ENCODE data around the gene FHIT. TPM values are rescaled to one million over a fixed set of nuclear protein-coding genes. Genes with fewer than 3 reads are reported as not detected.
A peak's percentile ranks its signal among the peaks of the same experiment; 100 is the strongest.

The FHIT gene
- total RNA-seq, 1 donor = 2.2 TPM

GRCh38 chr3:60444898-60445437, 806.3 kb downstream of the FHIT start:
- no peak overlapping the region for H3K4me3 ChIP-seq (ENCODE audit: low read depth, low read length)
- TF ChIP-seq CTCF (IDR thresholded peaks at IDR 0.05; ENCODE audit: insufficient read depth, low read depth, low read length) = no peak
- no peak for DNase-seq (ENCODE audit: low read depth)

GRCh38 chr3:60440869-60441268, 810.4 kb downstream of the FHIT start:
- no peak for DNase-seq (ENCODE audit: low read depth)

GRCh38 chr3:60435941-60436650, 815.2 kb downstream of the FHIT start:
- H3K4me3 ChIP-seq (ENCODE audit: low read depth, low read length) = no peak overlapping the region
- no peak for TF ChIP-seq CTCF (IDR thresholded peaks at IDR 0.05; ENCODE audit: insufficient read depth, low read depth, low read length)
- DNase-seq (ENCODE audit: low read depth) = no peak

More at GRCh38 chr3:60440869-60441268, 810.4 kb downstream of the FHIT start:
- no peak for TF ChIP-seq CTCF (IDR thresholded peaks at IDR 0.05; ENCODE audit: insufficient read depth, low read depth, low read length)
- no peak overlapping the region for H3K4me3 ChIP-seq (ENCODE audit: low read depth, low read length)

GRCh38 chr3:60434950-60435349, 816.3 kb downstream of the FHIT start:
- no peak overlapping the region for H3K4me3 ChIP-seq (ENCODE audit: low read depth, low read length)
- no peak for TF ChIP-seq CTCF (IDR thresholded peaks at IDR 0.05; ENCODE audit: insufficient read depth, low read depth, low read length)
- peak; percentile 8 for DNase-seq (ENCODE audit: low read depth)

- no peak for TF ChIP-seq CTCF (IDR thresholded peaks at IDR 0.05; ENCODE audit: insufficient read depth, low read depth, low read length)
- DNase-seq (ENCODE audit: low read depth) = no peak
Measured at GRCh38 chr3:60434323-60434722, 816.9 kb downstream of the FHIT start.

GRCh38 chr3:60431599-60431958, 819.7 kb downstream of the FHIT start:
- peak; percentile 44 for DNase-seq (ENCODE audit: low read depth)
- H3K4me3 ChIP-seq (ENCODE audit: low read depth, low read length) = no peak overlapping the region
- peak; percentile 40 for TF ChIP-seq CTCF (IDR thresholded peaks at IDR 0.05; ENCODE audit: insufficient read depth, low read depth, low read length)

More at GRCh38 chr3:60434323-60434722, 816.9 kb downstream of the FHIT start:
- H3K4me3 ChIP-seq (ENCODE audit: low read depth, low read length) = no peak overlapping the region

Measured in fibroblast of villous mesenchyme (primary cell).